CD4-positive, alpha-beta T cell (primary cell): ENCODE measurements around the gene ADCY5. TPM values are rescaled to one million over a fixed set of nuclear protein-coding genes. Genes with fewer than 3 reads are reported as not detected.

Experiments used
- ATAC-seq: fragments of 200-7000 bp; cut with Tn5 transposase; one replicate; pipeline ENCODE4 v1.10.0; 2022; ENCODE audit warnings: mild to moderate bottlenecking; ENCODE audit not compliant: poor library complexity
- CTCF ChIA-PET: fragments of 350-600 bp; sonication (Branson Sonifier 250); formaldehyde crosslinking; loops from one replicate; lab custom pipeline; 2021; ENCODE audit warnings: antibody characterized with exemption, inconsistent platforms; lab: Charles Lee
- POLR2A ChIA-PET: fragments of 350-600 bp; sonication (Branson Sonifier 250); formaldehyde crosslinking; loops from one replicate; lab custom pipeline; 2021; ENCODE audit warnings: antibody characterized with exemption, inconsistent platforms; lab: Charles Lee
- DNase-seq, 14 experiments: peaks; one replicate each; pipeline ENCODE4 v3.0.0-alpha.2; 2013 to 2020; ENCODE audit warnings: mixed read lengths in 2 of 14
- H3K27ac ChIP-seq, 2 donors: one replicate each; pipeline versions ENCODE4 v1.5.1 to v1.7.0; 2013; ENCODE audit warnings: low read length in 2 of 2, low read depth in 1 of 2, mild to moderate bottlenecking in 1 of 2
- H3K27me3 ChIP-seq, 2 experiments: 1 replicate in 1 of 2; 2 replicates in 1 of 2; pipeline versions ENCODE4 v1.6.1 to v1.7.0; 2013; ENCODE audit warnings: low read length in 2 of 2, control low read depth in 1 of 2, mild to moderate bottlenecking in 1 of 2, moderate library complexity in 1 of 2; ENCODE audit not compliant: insufficient read depth in 2 of 2, control insufficient read depth in 1 of 2
- H3K36me3 ChIP-seq: one replicate; pipeline ENCODE4 v1.6.1; 2013; ENCODE audit warnings: low read length, control low read depth; ENCODE audit not compliant: insufficient read depth
- H3K4me1 ChIP-seq: one replicate; pipeline ENCODE4 v1.6.1; 2013; ENCODE audit warnings: low read length, control low read depth; ENCODE audit not compliant: insufficient read depth
- H3K4me3 ChIP-seq: one replicate; pipeline ENCODE4 v1.5.1; 2013; ENCODE audit warnings: mild to moderate bottlenecking, low read length, moderate library complexity
- H3K9me3 ChIP-seq, 2 experiments: 1 replicate in 1 of 2; 2 replicates in 1 of 2; pipeline versions ENCODE4 v1.6.1 to v1.7.0; 2013; ENCODE audit warnings: low read length in 2 of 2, mild to moderate bottlenecking in 2 of 2, control low read depth in 1 of 2, moderate library complexity in 1 of 2; ENCODE audit not compliant: control insufficient read depth in 1 of 2, insufficient read depth in 1 of 2
- H3K27ac Mint-ChIP-seq: one replicate; pipeline ENCODE4 v1.8.0; 2020; ENCODE audit warnings: mixed read lengths
- H3K27me3 Mint-ChIP-seq: one replicate; pipeline ENCODE4 v1.8.0; 2021; ENCODE audit warnings: mixed read lengths
- H3K36me3 Mint-ChIP-seq: one replicate; pipeline ENCODE4 v1.8.0; 2021; ENCODE audit warnings: low read depth, mixed read lengths
- H3K4me1 Mint-ChIP-seq: one replicate; pipeline ENCODE4 v1.8.0; 2021; ENCODE audit warnings: low read depth, mixed read lengths
- H3K4me3 Mint-ChIP-seq: one replicate; pipeline ENCODE4 v1.8.0; 2020; ENCODE audit warnings: mild to moderate bottlenecking, mixed read lengths
- H3K9me3 Mint-ChIP-seq: one replicate; pipeline ENCODE4 v1.8.0; 2020; ENCODE audit warnings: mixed read lengths
- intact Hi-C, 2 experiments: fragments of 100-400 bp; cut with DNase I in 1 of 2; cut with micrococcal nuclease in 1 of 2; formaldehyde crosslinking; loops; one replicate each; pipeline versions ENCODE4 v1.15.1 to v1.9.0; 2023 to 2025; cut with DNase I, micrococcal nuclease
- total RNA-seq, 174 experiments: library from RNA in 2 of 174; stranded (reverse) in 2 of 174; gene quantifications; one replicate each; pipeline ENCODE4 v1.2.3 and lab custom pipeline; 2021 to 2026
- TF ChIP-seq, protein P1 (sequence below): fragments of 200-600 bp; IDR thresholded peaks from one replicate; pipeline ENCODE4 v1.8.0; 2022; ENCODE audit warnings: antibody characterized with exemption, mild to moderate bottlenecking

The ADCY5 gene
- total RNA-seq, 2 experiments from 2014 or later: not detected

DNA sequence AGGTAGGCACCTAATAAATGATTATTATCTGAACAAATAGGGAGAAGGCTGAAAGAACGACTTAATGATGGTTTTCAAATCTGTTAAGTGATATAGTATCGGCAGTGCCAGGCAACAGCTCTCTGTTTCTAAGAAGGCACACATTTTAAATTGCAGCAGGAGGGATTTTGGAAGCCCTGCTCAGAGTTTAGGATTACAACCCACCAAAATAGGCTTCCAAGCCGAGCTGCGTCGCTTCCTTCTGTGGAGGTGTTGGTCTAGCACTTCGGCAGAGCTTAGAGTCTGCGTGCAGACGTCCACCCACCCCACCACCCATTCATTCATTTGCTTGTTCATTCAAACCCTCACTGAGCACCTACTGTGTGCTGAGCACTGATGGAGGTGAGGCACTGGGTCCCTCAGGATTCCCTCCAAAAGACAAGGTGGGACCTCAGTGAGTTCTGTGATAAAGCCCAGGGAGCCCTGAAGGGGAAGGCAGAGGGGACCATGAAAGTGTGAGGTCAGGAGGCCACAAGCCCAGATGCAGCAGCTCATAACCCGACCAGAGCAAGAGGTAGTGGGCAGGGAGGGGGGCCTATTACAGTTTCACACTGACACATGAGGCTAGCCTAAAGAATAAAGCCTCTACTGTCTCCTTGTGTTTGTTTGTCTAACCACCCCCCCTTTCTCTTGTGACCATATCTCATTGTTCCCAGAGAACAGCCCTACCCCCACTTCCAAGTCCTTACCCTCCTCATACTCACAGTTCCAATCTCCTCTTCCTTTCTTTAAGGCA, 8.9 kb downstream of the ADCY5 start:
- Mint-ChIP-seq H3K36me3 (no peaks in the 10 kb centered on the region), H3K4me1 (no peaks in the 10 kb centered on the region), H3K4me3 (no peak overlapping the region), H3K27me3 (peaks cover 56% of the 10 kb centered on the region), H3K9me3 (no peaks in the 10 kb centered on the region), H3K27ac (no peak overlapping the region)
- DNase-seq (no peak), ATAC-seq (no peak)
- H3K9me3 ChIP-seq: no peaks in the 10 kb centered on the region
- H3K27me3 ChIP-seq: peaks cover 17 to 18% of the 10 kb centered on the region in 2 experiments
- ChIA-PET POLR2A (no interaction called here), CTCF (no interaction called here)
- intact Hi-C loops: no loop called here
- H3K4me1 ChIP-seq: no peaks in the 10 kb centered on the region
- TF ChIP-seq, protein P1, sequence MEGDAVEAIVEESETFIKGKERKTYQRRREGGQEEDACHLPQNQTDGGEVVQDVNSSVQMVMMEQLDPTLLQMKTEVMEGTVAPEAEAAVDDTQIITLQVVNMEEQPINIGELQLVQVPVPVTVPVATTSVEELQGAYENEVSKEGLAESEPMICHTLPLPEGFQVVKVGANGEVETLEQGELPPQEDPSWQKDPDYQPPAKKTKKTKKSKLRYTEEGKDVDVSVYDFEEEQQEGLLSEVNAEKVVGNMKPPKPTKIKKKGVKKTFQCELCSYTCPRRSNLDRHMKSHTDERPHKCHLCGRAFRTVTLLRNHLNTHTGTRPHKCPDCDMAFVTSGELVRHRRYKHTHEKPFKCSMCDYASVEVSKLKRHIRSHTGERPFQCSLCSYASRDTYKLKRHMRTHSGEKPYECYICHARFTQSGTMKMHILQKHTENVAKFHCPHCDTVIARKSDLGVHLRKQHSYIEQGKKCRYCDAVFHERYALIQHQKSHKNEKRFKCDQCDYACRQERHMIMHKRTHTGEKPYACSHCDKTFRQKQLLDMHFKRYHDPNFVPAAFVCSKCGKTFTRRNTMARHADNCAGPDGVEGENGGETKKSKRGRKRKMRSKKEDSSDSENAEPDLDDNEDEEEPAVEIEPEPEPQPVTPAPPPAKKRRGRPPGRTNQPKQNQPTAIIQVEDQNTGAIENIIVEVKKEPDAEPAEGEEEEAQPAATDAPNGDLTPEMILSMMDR: no peak
- no peaks in the 10 kb centered on the region for H3K36me3 ChIP-seq
- H3K4me3 ChIP-seq: no peak overlapping the region
- H3K27ac ChIP-seq: no peak overlapping the region

DNA sequence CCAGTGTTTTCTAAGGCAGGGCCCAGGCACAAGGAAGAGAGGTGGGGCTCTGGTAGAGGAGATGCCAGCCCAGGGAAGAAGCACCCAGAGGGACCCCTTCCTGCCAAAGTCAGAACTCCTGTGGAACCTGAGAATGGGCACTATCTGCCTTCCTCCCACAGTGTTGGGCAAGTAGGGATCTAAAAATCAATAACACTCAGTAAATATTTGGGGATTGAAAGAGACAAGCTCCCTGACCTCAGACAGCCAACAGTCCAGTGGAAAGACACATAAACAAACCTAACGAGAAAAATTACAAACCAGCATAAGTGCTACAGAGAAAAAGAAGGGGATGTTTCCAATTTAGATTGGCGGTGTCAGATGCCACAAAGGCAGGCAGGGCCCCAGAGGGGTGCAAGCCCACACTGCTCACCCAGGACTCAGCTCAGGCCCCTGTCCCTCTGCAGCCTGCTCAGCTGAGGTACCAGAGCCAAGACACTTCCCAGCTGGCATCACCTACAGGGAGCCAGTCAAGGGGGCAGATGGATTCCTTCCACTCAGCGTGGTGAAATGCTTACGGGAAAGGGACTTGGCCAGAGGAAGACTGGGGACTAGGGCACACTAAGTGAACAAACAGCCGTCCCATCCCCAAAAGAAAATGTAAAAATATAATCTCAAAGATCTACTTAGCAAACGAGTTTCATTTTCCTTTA, 15.9 kb downstream of the ADCY5 start:
- H3K36me3 ChIP-seq: no peaks in the 10 kb centered on the region
- ATAC-seq: no peak
- ChIA-PET CTCF (no interaction called here), POLR2A (no interaction called here)
- H3K27me3 ChIP-seq: no peaks in the 10 kb centered on the region
- H3K9me3 ChIP-seq: no peaks in the 10 kb centered on the region
- H3K9me3 Mint-ChIP-seq: no peaks in the 10 kb centered on the region
- no peak overlapping the region for H3K4me3 ChIP-seq
- TF ChIP-seq, protein P1: no peak
- H3K27ac Mint-ChIP-seq: no peak overlapping the region
- H3K4me1 Mint-ChIP-seq: no peaks in the 10 kb centered on the region
- H3K27me3 Mint-ChIP-seq: peaks cover 6% of the 10 kb centered on the region
- no peaks in the 10 kb centered on the region for H3K4me1 ChIP-seq
- DNase-seq: no peak
- no peaks in the 10 kb centered on the region for H3K36me3 Mint-ChIP-seq
- no peak overlapping the region for H3K4me3 Mint-ChIP-seq
- intact Hi-C loops: no loop called here
- no peak overlapping the region for H3K27ac ChIP-seq

DNA sequence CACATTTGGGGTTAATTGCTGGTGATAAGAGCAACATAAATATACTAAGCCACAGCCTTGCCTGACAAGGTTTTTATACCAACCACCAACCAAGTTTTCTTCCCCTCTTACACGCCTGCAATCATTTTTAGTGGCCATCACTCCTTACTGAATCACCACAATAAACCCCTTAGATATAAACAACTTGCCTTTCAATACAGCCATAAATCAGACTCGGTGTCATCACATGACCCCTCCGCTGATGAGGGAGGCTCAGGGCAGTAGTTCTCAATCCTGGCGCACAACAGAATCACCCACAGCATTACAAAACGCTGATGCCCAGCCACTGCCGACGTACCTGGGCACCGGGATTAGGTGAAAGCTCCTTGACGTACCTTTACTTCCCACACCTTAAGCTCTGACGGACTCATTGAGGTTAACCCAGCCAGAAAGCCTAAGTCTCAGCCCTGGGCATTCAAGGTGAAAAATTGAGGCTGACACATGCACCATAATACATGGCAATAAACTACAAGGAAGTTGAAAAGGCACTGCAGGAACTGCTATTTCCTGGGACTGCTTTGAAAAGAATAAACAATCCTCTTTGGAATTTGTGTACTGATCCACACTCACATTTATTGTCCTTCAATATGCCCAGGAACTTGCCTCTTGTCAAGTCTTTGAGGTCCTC, 17.1 kb downstream of the ADCY5 start:
- Mint-ChIP-seq H3K36me3 (no peaks in the 10 kb centered on the region), H3K27ac (no peak overlapping the region), H3K27me3 (peaks cover 17% of the 10 kb centered on the region), H3K4me1 (no peaks in the 10 kb centered on the region), H3K9me3 (no peaks in the 10 kb centered on the region), H3K4me3 (no peak overlapping the region)
- DNase-seq (no peak), ATAC-seq (no peak)
- POLR2A ChIA-PET: no interaction called here
- Histone ChIP-seq H3K4me3 (no peak overlapping the region), H3K27ac (no peak overlapping the region), H3K27me3 (no peaks in the 10 kb centered on the region), H3K36me3 (no peaks in the 10 kb centered on the region), H3K4me1 (no peaks in the 10 kb centered on the region), H3K9me3 (no peaks in the 10 kb centered on the region)
- CTCF ChIA-PET: interaction anchor here (1.0 kb wide), 1 partner anchor 9 kb away, joined by 3 read pairs; no protein-coding TSS in a partner anchor
- TF ChIP-seq, protein P1: no peak
- intact Hi-C loops: no loop called here
